ENCODE results near the gene AFAP1L1.
A peak's percentile ranks its signal among the peaks of the same experiment; 100 is the strongest.

AFAP1L1 gene

GRCh38 chr5:149352169-149352568 is 80.5 kb downstream of the AFAP1L1 start:
- no peak overlapping the region for H3K4me3 ChIP-seq (ENCODE audit: low read length)
- TF ChIP-seq ZNF274 (IDR thresholded peaks at IDR 0.05; ENCODE audit: low read depth, low read length) = no peak

- no peak for TF ChIP-seq ZNF274 (IDR thresholded peaks at IDR 0.05; ENCODE audit: low read depth, low read length)
- no peak overlapping the region for H3K4me3 ChIP-seq (ENCODE audit: low read length)
These were observed 82.3 kb downstream of the AFAP1L1 start for GRCh38 chr5:149353911-149354310.

GRCh38 chr5:149355688-149356087 is 84.0 kb downstream of the AFAP1L1 start:
- no peak overlapping the region for H3K4me3 ChIP-seq (ENCODE audit: low read length)
- TF ChIP-seq ZNF274 (IDR thresholded peaks at IDR 0.05; ENCODE audit: low read depth, low read length) = no peak

GRCh38 chr5:149356391-149356790 is 84.7 kb downstream of the AFAP1L1 start:
- TF ChIP-seq ZNF274 (IDR thresholded peaks at IDR 0.05; ENCODE audit: low read depth, low read length) = no peak
- no peak overlapping the region for H3K4me3 ChIP-seq (ENCODE audit: low read length)

GRCh38 chr5:149357370-149358293 is 86.0 kb downstream of the AFAP1L1 start, which contains the start of gene PCYOX1L:
Gene PCYOX1L, plus strand, starts transcription at chr5:149358046. Its CDS starts 23 bp downstream, at chr5:149358069.
- peak within 1 kb of the TSS; percentile 88 for H3K4me3 ChIP-seq (ENCODE audit: low read length)
- no peak for TF ChIP-seq ZNF274 (IDR thresholded peaks at IDR 0.05; ENCODE audit: low read depth, low read length)

- peak overlapping the region; percentile 88 for H3K4me3 ChIP-seq (ENCODE audit: low read length)
- no peak for TF ChIP-seq ZNF274 (IDR thresholded peaks at IDR 0.05; ENCODE audit: low read depth, low read length)
These were observed 86.6 kb downstream of the AFAP1L1 start for GRCh38 chr5:149358294-149358651.

GRCh38 chr5:149358868-149359495 is 87.3 kb downstream of the AFAP1L1 start:
- no peak for TF ChIP-seq ZNF274 (IDR thresholded peaks at IDR 0.05; ENCODE audit: low read depth, low read length)
- H3K4me3 ChIP-seq (ENCODE audit: low read length) = no peak overlapping the region

- H3K4me3 ChIP-seq (ENCODE audit: low read length) = no peak overlapping the region
- TF ChIP-seq ZNF274 (IDR thresholded peaks at IDR 0.05; ENCODE audit: low read depth, low read length) = no peak
These were observed 88.6 kb downstream of the AFAP1L1 start for GRCh38 chr5:149360272-149360671.

GRCh38 chr5:149362541-149362940 is 90.9 kb downstream of the AFAP1L1 start:
- H3K4me3 ChIP-seq (ENCODE audit: low read length) = no peak overlapping the region
- TF ChIP-seq ZNF274 (IDR thresholded peaks at IDR 0.05; ENCODE audit: low read depth, low read length) = no peak

- no peak overlapping the region for H3K4me3 ChIP-seq (ENCODE audit: low read length)
- no peak for TF ChIP-seq ZNF274 (IDR thresholded peaks at IDR 0.05; ENCODE audit: low read depth, low read length)
These were observed 91.7 kb downstream of the AFAP1L1 start for GRCh38 chr5:149363358-149363757.

GRCh38 chr5:149363936-149364335 is 92.3 kb downstream of the AFAP1L1 start:
- no peak for TF ChIP-seq ZNF274 (IDR thresholded peaks at IDR 0.05; ENCODE audit: low read depth, low read length)

GRCh38 chr5:149364719-149365118 is 93.1 kb downstream of the AFAP1L1 start:
- H3K4me3 ChIP-seq (ENCODE audit: low read length) = no peak overlapping the region
- TF ChIP-seq ZNF274 (IDR thresholded peaks at IDR 0.05; ENCODE audit: low read depth, low read length) = no peak

More at GRCh38 chr5:149363936-149364335, 92.3 kb downstream of the AFAP1L1 start:
- H3K4me3 ChIP-seq (ENCODE audit: low read length) = no peak overlapping the region

GRCh38 chr5:149365418-149365817 is 93.8 kb downstream of the AFAP1L1 start:
- no peak for TF ChIP-seq ZNF274 (IDR thresholded peaks at IDR 0.05; ENCODE audit: low read depth, low read length)
- no peak overlapping the region for H3K4me3 ChIP-seq (ENCODE audit: low read length)

- TF ChIP-seq ZNF274 (IDR thresholded peaks at IDR 0.05; ENCODE audit: low read depth, low read length) = no peak
- no peak overlapping the region for H3K4me3 ChIP-seq (ENCODE audit: low read length)
These were observed 94.6 kb downstream of the AFAP1L1 start for GRCh38 chr5:149366169-149366729.
